Neutrophil (primary cell): ENCODE measurements around the gene ZNF622.

Source experiments
- H3K27ac ChIP-seq: fragments of 200-600 bp; sonication (generic); 2 replicates; pipeline ENCODE4 v1.5.1; 2016; ENCODE audit warnings: mild to moderate bottlenecking, moderate library complexity
- H3K27me3 ChIP-seq: fragments of 200-600 bp; sonication (generic); 2 replicates; pipeline ENCODE4 v1.6.0; 2016; ENCODE audit warnings: mild to moderate bottlenecking
- H3K36me3 ChIP-seq: fragments of 200-600 bp; sonication (generic); 2 replicates; pipeline ENCODE4 v1.5.1; 2017
- H3K4me1 ChIP-seq, 2 experiments: fragments of 200-600 bp in 1 of 2; sonication (generic) in 1 of 2; 1 replicate in 1 of 2; 2 replicates in 1 of 2; pipeline versions ENCODE4 v1.5.1 to v1.6.1; 2013 to 2016; ENCODE audit warnings: low read depth in 1 of 2, low read length in 1 of 2, mild to moderate bottlenecking in 1 of 2, moderate library complexity in 1 of 2; ENCODE audit not compliant: control insufficient read depth in 1 of 2, insufficient read depth in 1 of 2
- H3K4me3 ChIP-seq, 2 experiments: fragments of 200-600 bp in 1 of 2; sonication (generic) in 1 of 2; 1 replicate in 1 of 2; 2 replicates in 1 of 2; pipeline ENCODE4 v1.5.1; 2013 to 2016; ENCODE audit warnings: low read depth in 1 of 2, low read length in 1 of 2, mild to moderate bottlenecking in 1 of 2, moderate library complexity in 1 of 2
- H3K9me3 ChIP-seq: fragments of 200-600 bp; sonication (generic); 2 replicates; pipeline ENCODE4 v1.5.1; 2016
- TF ChIP-seq, protein P1 (sequence below): fragments of 200-600 bp; sonication (generic); IDR thresholded peaks from 2 replicates; pipeline ENCODE4 v1.5.1; 2016; ENCODE audit warnings: antibody characterized with exemption

Gene ZNF622

DNA sequence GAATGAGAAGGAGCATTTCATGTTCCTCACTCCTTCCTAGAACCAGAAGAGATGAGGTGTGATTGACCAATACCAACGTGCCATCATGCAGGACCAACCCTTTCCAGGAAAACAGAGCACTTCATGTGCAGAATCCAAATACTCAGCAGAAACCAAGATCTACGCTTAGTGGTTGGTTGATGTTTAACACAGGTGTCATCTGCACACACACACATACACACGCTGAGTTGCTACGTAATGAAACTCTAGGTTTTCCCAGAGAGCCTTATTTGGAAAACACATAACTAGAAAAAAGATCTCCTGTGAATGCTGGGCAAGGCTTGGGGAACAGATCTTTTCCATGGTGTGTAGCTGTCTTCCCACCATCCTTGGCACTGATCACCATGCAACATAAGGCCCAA lies 21.1 kb upstream of the ZNF622 start:
- TF ChIP-seq, protein P1, sequence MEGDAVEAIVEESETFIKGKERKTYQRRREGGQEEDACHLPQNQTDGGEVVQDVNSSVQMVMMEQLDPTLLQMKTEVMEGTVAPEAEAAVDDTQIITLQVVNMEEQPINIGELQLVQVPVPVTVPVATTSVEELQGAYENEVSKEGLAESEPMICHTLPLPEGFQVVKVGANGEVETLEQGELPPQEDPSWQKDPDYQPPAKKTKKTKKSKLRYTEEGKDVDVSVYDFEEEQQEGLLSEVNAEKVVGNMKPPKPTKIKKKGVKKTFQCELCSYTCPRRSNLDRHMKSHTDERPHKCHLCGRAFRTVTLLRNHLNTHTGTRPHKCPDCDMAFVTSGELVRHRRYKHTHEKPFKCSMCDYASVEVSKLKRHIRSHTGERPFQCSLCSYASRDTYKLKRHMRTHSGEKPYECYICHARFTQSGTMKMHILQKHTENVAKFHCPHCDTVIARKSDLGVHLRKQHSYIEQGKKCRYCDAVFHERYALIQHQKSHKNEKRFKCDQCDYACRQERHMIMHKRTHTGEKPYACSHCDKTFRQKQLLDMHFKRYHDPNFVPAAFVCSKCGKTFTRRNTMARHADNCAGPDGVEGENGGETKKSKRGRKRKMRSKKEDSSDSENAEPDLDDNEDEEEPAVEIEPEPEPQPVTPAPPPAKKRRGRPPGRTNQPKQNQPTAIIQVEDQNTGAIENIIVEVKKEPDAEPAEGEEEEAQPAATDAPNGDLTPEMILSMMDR, result no peak
- Histone ChIP-seq H3K27ac (no peak overlapping the region), H3K4me1 (no peaks in the 10 kb centered on the region), H3K9me3 (no peaks in the 10 kb centered on the region), H3K36me3 (no peaks in the 10 kb centered on the region), H3K4me3 (no peak overlapping the region), H3K27me3 (no peaks in the 10 kb centered on the region)

- TF ChIP-seq, protein P1, result no peak
- no peaks in the 10 kb centered on the region for H3K9me3 ChIP-seq
- H3K36me3 ChIP-seq, result no peaks in the 10 kb centered on the region
- no peaks in the 10 kb centered on the region for H3K27me3 ChIP-seq
- no peaks in the 10 kb centered on the region for H3K4me1 ChIP-seq
- no peak overlapping the region for H3K4me3 ChIP-seq
- H3K27ac ChIP-seq, result no peak overlapping the region
Observed at GRCh38 chr5:16485656-16486055, 20.1 kb upstream of the ZNF622 start.

DNA sequence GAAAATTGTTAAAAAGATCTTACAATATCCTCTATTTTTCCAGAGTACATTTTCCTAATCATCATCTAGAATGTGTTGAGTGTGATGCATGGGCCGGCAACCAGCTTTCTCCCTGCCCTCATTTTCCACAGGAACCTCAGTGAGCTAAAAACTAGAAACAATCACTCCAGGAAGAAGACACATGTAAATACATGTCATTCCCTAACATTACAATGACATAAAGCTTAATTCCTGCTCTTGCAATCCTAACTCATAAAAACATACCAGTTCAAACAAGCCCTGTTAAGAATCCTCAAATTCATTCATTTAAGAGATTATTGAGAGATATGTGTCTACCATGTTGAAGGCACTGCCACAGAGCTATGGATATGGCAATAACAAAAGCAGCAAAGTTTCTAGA lies 18.5 kb upstream of the ZNF622 start:
- Histone ChIP-seq H3K27me3 (no peaks in the 10 kb centered on the region), H3K36me3 (no peaks in the 10 kb centered on the region), H3K4me3 (no peak overlapping the region), H3K27ac (no peak overlapping the region), H3K4me1 (no peaks in the 10 kb centered on the region), H3K9me3 (no peaks in the 10 kb centered on the region)
- TF ChIP-seq, protein P1, result no peak

- Histone ChIP-seq H3K27me3 (no peaks in the 10 kb centered on the region), H3K9me3 (no peaks in the 10 kb centered on the region), H3K4me1 (no peaks in the 10 kb centered on the region), H3K4me3 (no peak overlapping the region), H3K36me3 (no peaks in the 10 kb centered on the region), H3K27ac (no peak overlapping the region)
- TF ChIP-seq, protein P1, result no peak
Observed at GRCh38 chr5:16483361-16483760, 17.8 kb upstream of the ZNF622 start.

- no peaks in the 10 kb centered on the region for H3K27me3 ChIP-seq
- TF ChIP-seq, protein P1, result no peak
- no peaks in the 10 kb centered on the region for H3K9me3 ChIP-seq
- H3K27ac ChIP-seq, result no peak overlapping the region
- no peak overlapping the region for H3K4me3 ChIP-seq
- no peaks in the 10 kb centered on the region for H3K36me3 ChIP-seq
- no peaks in the 10 kb centered on the region for H3K4me1 ChIP-seq
Observed at GRCh38 chr5:16482891-16483290, 17.3 kb upstream of the ZNF622 start.
